Gastrocnemius medialis (tissue), 4 donors: ENCODE data around the gene IGLL5. TPM values are rescaled to one million over a fixed set of nuclear protein-coding genes. Genes with fewer than 3 reads are reported as not detected.

Experiments used
- ATAC-seq, 2 donors: fragments of 150-250 bp; one replicate each; pipeline ENCODE4 v1.9.1; 2016
- DNase-seq, 2 donors: peaks; one replicate each; pipeline ENCODE4 v3.0.0-alpha.2; 2019
- H3K27ac ChIP-seq, 4 donors: fragments of 200-600 bp; sonication (generic); 1 replicate in 1 of 4; 2 replicates in 3 of 4; pipeline ENCODE4 v1.5.1; 2016 to 2018; ENCODE audit warnings: mild to moderate bottlenecking in 2 of 4, moderate library complexity in 1 of 4
- H3K27me3 ChIP-seq, 3 donors: fragments of 200-600 bp; sonication (generic) in 2 of 3; 1 replicate in 1 of 3; 2 replicates in 2 of 3; pipeline versions ENCODE4 v1.5.1 to v1.6.0; 2016 to 2019; ENCODE audit warnings: mild to moderate bottlenecking in 1 of 3, moderate library complexity in 1 of 3
- H3K36me3 ChIP-seq, 2 donors: fragments of 200-600 bp; sonication (generic) in 1 of 2; one replicate each; pipeline ENCODE4 v1.5.1; 2017 to 2018
- H3K4me1 ChIP-seq, 2 donors: fragments of 200-600 bp; sonication (generic) in 1 of 2; one replicate each; pipeline ENCODE4 v1.5.1; 2016 to 2017; ENCODE audit warnings: mild to moderate bottlenecking in 2 of 2
- H3K4me3 ChIP-seq, 4 donors: fragments of 200-600 bp; sonication (generic) in 3 of 4; 1 replicate in 1 of 4; 2 replicates in 3 of 4; pipeline ENCODE4 v1.5.1; 2016 to 2019; ENCODE audit warnings: mild to moderate bottlenecking in 2 of 4
- H3K9me3 ChIP-seq, 3 donors: fragments of 200-600 bp; sonication (generic) in 2 of 3; 1 replicate in 1 of 3; 2 replicates in 2 of 3; pipeline ENCODE4 v1.5.1; 2016 to 2019
- CTCF ChIP-seq, 5 experiments: fragments of 450-650 bp in 3 of 5; fragments of 200-600 bp in 2 of 5; sonication (generic) in 2 of 5; IDR thresholded peaks in 4 of 5; conservative IDR thresholded peaks in 1 of 5; 1 replicate in 4 of 5; 2 replicates in 1 of 5; pipeline ENCODE4 v1.5.1; 2016 to 2019; ENCODE audit warnings: antibody characterized with exemption in 5 of 5, mild to moderate bottlenecking in 3 of 5, moderate library complexity in 3 of 5
- POLR2A ChIP-seq, 2 donors: fragments of 450-650 bp; IDR thresholded peaks; one replicate each; pipeline ENCODE4 v1.6.1; 2017; ENCODE audit warnings: antibody characterized with exemption in 2 of 2, mild to moderate bottlenecking in 2 of 2, moderate library complexity in 2 of 2
- in situ Hi-C, 4 donors: fragments of 200-750 bp; cut with MboI; loops; one replicate each; pipeline versions ENCODE4 v1.15.0 to v1.8.0; 2017; ENCODE audit warnings: low sequenced_read_pairs in 4 of 4
- intact Hi-C: fragments of 100-400 bp; cut with DNase I; formaldehyde crosslinking; loops from one replicate; pipeline ENCODE4 v1.15.1; 2023; ENCODE audit warnings: low total_unique reads
- total RNA-seq, 4 donors: library from RNA; depleted of rRNA; stranded (reverse); fragments of >200 nt; gene quantifications; one replicate each; pipeline versions ENCODE4 v1.1.0 to v1.2.3, GENCODE V29; 2016

IGLL5 gene
- total RNA-seq, 4 donors from 2014 or later = 0.49 TPM; not detected in 3

GRCh38 chr22:22879675-22880155, 7.9 kb upstream of the IGLL5 start:
- intact Hi-C loops = loop anchor here (10.0 kb wide), 1 partner anchor 65 kb away; no protein-coding TSS in a partner anchor
- Histone ChIP-seq H3K4me3 (no peak overlapping the region), H3K27me3 (peaks cover 0 to 2% (median 0%) of the 10 kb centered on the region in 3 donors), H3K27ac (no peak overlapping the region), H3K9me3 (no peaks in the 10 kb centered on the region), H3K36me3 (no peaks in the 10 kb centered on the region), H3K4me1 (no peaks in the 10 kb centered on the region)
- in situ Hi-C loops = loop anchor here in 1 of 4 donors (10.0 kb wide), 1 partner anchor 165 kb away; no protein-coding TSS in a partner anchor
- ATAC-seq (no peak), DNase-seq (no peak)
- TF ChIP-seq POLR2A (IDR thresholded peaks at IDR 0.05) = no peak
- TF ChIP-seq CTCF (IDR thresholded peaks at IDR 0.05 in 4 of 5, conservative IDR thresholded peaks at IDR 0.05 in 1 of 5) = no peak

GRCh38 chr22:22880645-22881044, 7.0 kb upstream of the IGLL5 start:
- Histone ChIP-seq H3K4me3 (no peak overlapping the region), H3K4me1 (no peaks in the 10 kb centered on the region), H3K9me3 (no peaks in the 10 kb centered on the region), H3K36me3 (no peaks in the 10 kb centered on the region), H3K27ac (no peak overlapping the region), H3K27me3 (no peaks in the 10 kb centered on the region)
- DNase-seq (no peak), ATAC-seq (no peak)
- intact Hi-C loops (loop anchor here (10.0 kb wide), 1 partner anchor 66 kb away; no protein-coding TSS in a partner anchor), in situ Hi-C loops (loop anchor here in 1 of 4 donors (10.0 kb wide), 1 partner anchor 166 kb away; no protein-coding TSS in a partner anchor)
- TF ChIP-seq POLR2A (IDR thresholded peaks at IDR 0.05) (no peak), CTCF (IDR thresholded peaks at IDR 0.05 in 4 of 5, conservative IDR thresholded peaks at IDR 0.05 in 1 of 5) (no peak)

GRCh38 chr22:22881116-22882000, 6.3 kb upstream of the IGLL5 start:
- no peaks in the 10 kb centered on the region for H3K4me1 ChIP-seq
- in situ Hi-C loops (loop anchor here in 1 of 4 donors (10.0 kb wide), 1 partner anchor 167 kb away; no protein-coding TSS in a partner anchor), intact Hi-C loops (loop anchor here (10.0 kb wide), 1 partner anchor 67 kb away; no protein-coding TSS in a partner anchor)
- ATAC-seq = no peak
- H3K27me3 ChIP-seq = no peaks in the 10 kb centered on the region
- H3K4me3 ChIP-seq = no peak overlapping the region
- no peaks in the 10 kb centered on the region for H3K9me3 ChIP-seq
- no peak overlapping the region for H3K27ac ChIP-seq
- no peaks in the 10 kb centered on the region for H3K36me3 ChIP-seq
- no peak for DNase-seq
- TF ChIP-seq CTCF (IDR thresholded peaks at IDR 0.05 in 4 of 5, conservative IDR thresholded peaks at IDR 0.05 in 1 of 5) (no peak), POLR2A (IDR thresholded peaks at IDR 0.05) (no peak)

GRCh38 chr22:22882033-22882717, 5.4 kb upstream of the IGLL5 start:
- intact Hi-C loops = loop anchor here (10.0 kb wide), 1 partner anchor 67 kb away; no protein-coding TSS in a partner anchor
- ATAC-seq = no peak

More at GRCh38 chr22:22882033-22882717, 5.4 kb upstream of the IGLL5 start:
- in situ Hi-C loops = loop anchor here in 1 of 4 donors (10.0 kb wide), 1 partner anchor 167 kb away; no protein-coding TSS in a partner anchor
- TF ChIP-seq CTCF (IDR thresholded peaks at IDR 0.05 in 4 of 5, conservative IDR thresholded peaks at IDR 0.05 in 1 of 5) = no peak
- TF ChIP-seq POLR2A (IDR thresholded peaks at IDR 0.05) = no peak
- Histone ChIP-seq H3K4me3 (no peak overlapping the region), H3K36me3 (no peaks in the 10 kb centered on the region), H3K27me3 (no peaks in the 10 kb centered on the region), H3K9me3 (no peaks in the 10 kb centered on the region), H3K4me1 (no peaks in the 10 kb centered on the region), H3K27ac (no peak overlapping the region)
- no peak for DNase-seq
